Testis (tissue), 2 donors: Measurements from ENCODE around the gene GLRA3.

Experiments
- POLR2A ChIP-seq: fragments of 450-650 bp; IDR thresholded peaks from one replicate; pipeline ENCODE4 v1.6.1; 2017; ENCODE audit warnings: antibody characterized with exemption, mild to moderate bottlenecking, moderate library complexity
- TF ChIP-seq, protein P1 (sequence below), 3 experiments: fragments of 450-650 bp in 2 of 3; fragments of 200-600 bp in 1 of 3; sonication (generic) in 1 of 3; IDR thresholded peaks; one replicate each; pipeline ENCODE4 v1.5.1; 2016 to 2019; ENCODE audit warnings: antibody characterized with exemption in 3 of 3, mild to moderate bottlenecking in 2 of 3, moderate library complexity in 1 of 3

DNA sequence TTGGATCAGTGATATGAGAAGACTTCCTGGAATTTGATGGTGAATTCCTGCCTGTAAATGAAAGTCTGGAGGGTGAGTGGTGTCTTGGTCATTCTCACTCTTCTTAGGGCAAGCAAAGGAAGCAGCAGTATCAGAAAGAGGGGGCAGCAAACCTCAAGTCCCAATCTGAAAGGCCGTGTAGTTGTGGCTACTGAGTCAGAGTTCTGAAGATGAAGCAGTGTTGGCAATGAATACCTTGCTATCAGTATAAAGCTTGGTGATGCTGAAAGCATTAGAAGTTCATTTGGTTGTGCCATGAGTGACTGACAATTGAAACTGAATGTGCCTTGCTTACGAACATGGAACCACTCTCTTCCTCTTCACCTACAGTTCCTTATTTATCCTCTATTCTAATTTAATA, 35.0 kb upstream of the GLRA3 start:
- TF ChIP-seq, protein P1, sequence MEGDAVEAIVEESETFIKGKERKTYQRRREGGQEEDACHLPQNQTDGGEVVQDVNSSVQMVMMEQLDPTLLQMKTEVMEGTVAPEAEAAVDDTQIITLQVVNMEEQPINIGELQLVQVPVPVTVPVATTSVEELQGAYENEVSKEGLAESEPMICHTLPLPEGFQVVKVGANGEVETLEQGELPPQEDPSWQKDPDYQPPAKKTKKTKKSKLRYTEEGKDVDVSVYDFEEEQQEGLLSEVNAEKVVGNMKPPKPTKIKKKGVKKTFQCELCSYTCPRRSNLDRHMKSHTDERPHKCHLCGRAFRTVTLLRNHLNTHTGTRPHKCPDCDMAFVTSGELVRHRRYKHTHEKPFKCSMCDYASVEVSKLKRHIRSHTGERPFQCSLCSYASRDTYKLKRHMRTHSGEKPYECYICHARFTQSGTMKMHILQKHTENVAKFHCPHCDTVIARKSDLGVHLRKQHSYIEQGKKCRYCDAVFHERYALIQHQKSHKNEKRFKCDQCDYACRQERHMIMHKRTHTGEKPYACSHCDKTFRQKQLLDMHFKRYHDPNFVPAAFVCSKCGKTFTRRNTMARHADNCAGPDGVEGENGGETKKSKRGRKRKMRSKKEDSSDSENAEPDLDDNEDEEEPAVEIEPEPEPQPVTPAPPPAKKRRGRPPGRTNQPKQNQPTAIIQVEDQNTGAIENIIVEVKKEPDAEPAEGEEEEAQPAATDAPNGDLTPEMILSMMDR (IDR thresholded peaks at IDR 0.05) = no peak
- TF ChIP-seq POLR2A = no peak
